Fibroblast of skin of left biceps (primary cell): ENCODE measurements around the gene SYTL5.

Experiments
- DNase-seq, 2 experiments: peaks; one replicate each; pipeline ENCODE4 v3.0.0-alpha.2; 2013; ENCODE audit warnings: low read depth in 2 of 2

SYTL5 gene

GRCh38 chrX:38089173-38089982 is 83.0 kb downstream of the SYTL5 start:
- DNase-seq: no peak

- DNase-seq: no peak
Observed at GRCh38 chrX:38095971-38096529, 89.7 kb downstream of the SYTL5 start.

GRCh38 chrX:38099688-38100087 is 93.3 kb downstream of the SYTL5 start:
- no peak for DNase-seq

- DNase-seq: no peak
Observed at GRCh38 chrX:38102240-38102639, 95.9 kb downstream of the SYTL5 start.

GRCh38 chrX:38102875-38103274 is 96.5 kb downstream of the SYTL5 start:
- no peak for DNase-seq

- no peak for DNase-seq
Observed at GRCh38 chrX:38103857-38104812, 97.8 kb downstream of the SYTL5 start.

GRCh38 chrX:38105216-38105725 is 98.9 kb downstream of the SYTL5 start:
- DNase-seq: no peak

- no peak for DNase-seq
Observed at GRCh38 chrX:38106991-38107655, 100.8 kb downstream of the SYTL5 start.

DNA sequence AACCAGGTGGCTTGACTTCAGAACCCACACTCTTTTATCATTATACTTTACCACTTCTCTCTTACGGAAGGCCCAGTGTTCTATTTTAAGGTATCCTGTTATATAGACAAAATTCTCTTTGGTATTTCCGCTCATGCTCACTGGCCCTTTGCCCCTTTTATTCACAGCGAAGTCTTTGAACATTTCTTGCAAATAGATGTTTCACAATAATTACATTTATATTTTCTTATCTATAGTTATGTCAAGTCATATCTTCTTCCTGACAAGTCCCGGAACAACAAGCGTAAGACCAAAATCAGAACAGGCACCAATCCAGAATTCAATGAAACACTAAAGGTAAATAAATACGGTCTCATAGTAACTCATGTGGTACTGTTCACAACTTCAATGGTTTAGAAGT is 102.0 kb downstream of the SYTL5 start:
- no peak for DNase-seq

DNA sequence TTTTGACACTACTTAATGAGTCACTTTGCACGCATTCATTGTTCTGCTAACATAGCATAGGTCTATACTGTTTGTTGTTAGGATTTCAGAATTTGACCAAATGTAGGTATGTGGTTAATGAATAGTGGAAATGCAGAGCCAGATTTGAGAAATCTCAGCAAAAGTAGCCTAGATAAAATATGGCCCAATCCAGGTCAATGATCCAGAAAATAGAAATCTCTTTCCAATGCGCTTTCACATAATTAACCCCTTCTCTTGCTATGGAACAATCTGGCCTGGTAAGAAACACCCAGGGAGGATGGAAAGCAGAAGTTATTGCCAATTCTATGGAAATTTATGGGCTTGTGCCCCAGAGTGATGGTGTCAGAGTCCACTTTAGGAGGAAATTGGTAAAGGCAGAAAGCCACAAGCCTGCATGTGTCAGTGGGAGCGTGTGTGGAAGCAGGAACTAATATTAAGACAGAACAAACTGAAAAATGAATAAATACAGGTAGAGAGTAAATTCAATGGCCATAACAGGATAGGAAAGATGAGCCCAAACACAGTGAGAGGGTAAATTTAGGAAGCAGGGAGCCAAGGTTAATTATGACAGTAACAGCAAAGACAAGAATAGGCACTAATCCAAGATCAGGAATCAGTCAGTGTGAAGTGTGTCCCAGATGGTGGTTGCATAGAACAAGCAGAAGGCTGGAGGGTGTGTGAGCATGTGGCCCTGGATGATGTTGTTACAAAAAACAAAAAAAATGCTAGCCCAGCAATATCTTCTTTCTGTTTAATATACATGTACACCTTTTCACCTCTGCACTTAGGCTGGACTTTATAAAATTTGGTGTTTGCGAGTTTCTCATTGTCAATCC is 102.9 kb downstream of the SYTL5 start:
- DNase-seq: no peak

GRCh38 chrX:38110231-38110630 is 103.9 kb downstream of the SYTL5 start:
- no peak for DNase-seq

- no peak for DNase-seq
Observed at GRCh38 chrX:38111196-38111595, 104.8 kb downstream of the SYTL5 start.

GRCh38 chrX:38112566-38112965 is 106.2 kb downstream of the SYTL5 start:
- no peak for DNase-seq

DNA sequence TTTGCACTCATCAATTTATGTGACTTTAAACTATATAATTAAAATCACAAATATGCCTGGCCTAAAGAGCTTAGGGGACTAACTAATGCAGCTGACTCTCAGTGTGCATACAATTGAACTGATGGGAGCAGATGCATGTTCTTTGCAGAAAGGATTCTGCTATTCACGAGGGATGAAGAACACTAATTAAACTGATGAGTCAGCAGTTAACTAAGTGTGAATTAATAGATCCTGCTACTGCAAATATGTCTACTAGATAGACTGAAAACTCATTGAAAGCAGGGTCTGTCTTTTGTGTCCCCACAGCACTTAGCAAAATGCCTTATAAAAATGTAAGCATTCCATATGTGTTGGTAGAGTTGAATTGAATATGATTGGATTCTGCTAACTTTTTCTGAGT is 110.4 kb downstream of the SYTL5 start:
- DNase-seq: no peak

DNA sequence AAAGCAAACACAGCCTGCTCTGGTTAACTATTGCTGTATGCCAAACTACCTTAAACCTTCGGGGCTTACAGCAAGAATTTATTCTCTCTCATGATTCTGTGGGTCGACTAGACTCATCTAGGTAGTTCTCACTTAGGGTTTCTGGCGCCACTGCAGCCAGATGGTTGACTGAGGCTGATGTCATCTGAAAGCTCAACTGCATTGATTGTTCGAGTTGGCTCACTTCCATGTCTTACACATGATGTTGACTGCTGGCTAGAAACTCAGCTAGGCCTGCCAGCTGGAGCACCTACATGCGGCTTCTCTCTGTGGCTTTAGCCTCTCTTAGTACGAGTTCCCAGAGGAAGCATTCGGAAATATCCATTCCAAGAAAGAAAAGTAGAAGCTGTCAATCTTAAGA is 111.1 kb downstream of the SYTL5 start:
- DNase-seq: no peak

- no peak for DNase-seq
Observed at GRCh38 chrX:38124000-38124399, 117.6 kb downstream of the SYTL5 start.

DNA sequence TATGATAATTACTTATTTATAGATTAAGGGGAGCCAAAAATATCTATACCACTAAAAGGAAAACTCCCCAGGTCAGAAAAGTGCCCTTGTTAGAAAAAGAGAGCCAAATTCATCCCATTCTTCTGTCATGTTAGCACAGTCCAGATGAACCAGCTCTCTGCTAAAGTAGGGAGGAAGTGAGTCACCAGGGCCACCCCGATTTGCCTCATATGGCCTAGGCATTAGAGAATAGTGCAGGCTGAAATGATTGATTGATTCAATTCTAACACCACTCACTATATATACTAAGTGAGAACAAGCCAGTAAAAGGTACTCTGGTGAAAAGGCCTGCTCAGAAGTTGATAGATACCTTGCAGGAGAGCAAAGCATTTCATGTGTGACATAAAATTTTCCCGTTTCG is 119.8 kb downstream of the SYTL5 start:
- no peak for DNase-seq

GRCh38 chrX:38127961-38128360 is 121.6 kb downstream of the SYTL5 start:
- no peak for DNase-seq

- no peak for DNase-seq
Observed at GRCh38 chrX:38129366-38129765, 123.0 kb downstream of the SYTL5 start.

- no peak for DNase-seq
Observed at GRCh38 chrX:38138157-38138891, 132.0 kb downstream of the SYTL5 start.
